K562 (cell line): ENCODE results near the gene SLX4IP. TPM values are rescaled to one million over a fixed set of nuclear protein-coding genes. Genes with fewer than 3 reads are reported as not detected.
A peak's percentile ranks its signal among the peaks of the same experiment; 100 is the strongest.

Experiments
- CBX5 ChIP-seq: IDR thresholded peaks from 2 replicates; pipeline ENCODE4 v1.6.1; 2014; ENCODE audit warnings: low read depth, borderline replicate concordance
- CHCHD3 ChIP-seq: fragments of 250-450 bp; sonication (Bioruptor Pico); IDR thresholded peaks from 2 replicates; pipeline ENCODE4 v2.1.2; 2022; ENCODE audit warnings: mild to moderate bottlenecking
- HCFC1 ChIP-seq: IDR thresholded peaks from 2 replicates; pipeline ENCODE4 v1.6.1; 2012; ENCODE audit warnings: low read depth, low read length, improper control_type of control experiment
- JUND ChIP-seq, 2 experiments: IDR thresholded peaks; 2 replicates in 1 of 2; 3 replicates in 1 of 2; pipeline ENCODE4 v1.6.1; 2011; ENCODE audit warnings: borderline replicate concordance in 2 of 2, low read depth in 2 of 2, low read length in 2 of 2, improper control_type of control experiment in 1 of 2, missing biosample characterization in 1 of 2, missing genetic modification characterization in 1 of 2, missing genetic modification reagents in 1 of 2
- MXD1 ChIP-seq: fragments of 250-450 bp; sonication (Bioruptor Pico); IDR thresholded peaks from 2 replicates; pipeline ENCODE4 v1.8.0; 2021; ENCODE audit warnings: borderline replicate concordance, mild to moderate bottlenecking, moderate library complexity; ENCODE audit not compliant: poor library complexity, severe bottlenecking
- MYC ChIP-seq, 2 experiments: fragments of 250-450 bp in 1 of 2; sonication (Bioruptor Pico) in 1 of 2; IDR thresholded peaks; 2 replicates each; pipeline versions ENCODE4 v1.5.1 to v1.6.1; 2012 to 2021; ENCODE audit warnings: low read depth in 2 of 2, borderline replicate concordance in 1 of 2, improper control_type of control experiment in 1 of 2, low read length in 1 of 2, mild to moderate bottlenecking in 1 of 2, moderate library complexity in 1 of 2
- NFE2 ChIP-seq: IDR thresholded peaks from 2 replicates; pipeline ENCODE4 v1.6.1; 2014; ENCODE audit warnings: antibody characterized with exemption, low read depth
- PCBP1 ChIP-seq: fragments of 200-400 bp; formaldehyde crosslinking; IDR thresholded peaks from 2 replicates; pipeline ENCODE4 v1.6.1; 2018; ENCODE audit warnings: mild to moderate bottlenecking, low read depth, low read length; ENCODE audit not compliant: poor library complexity, severe bottlenecking
- PHTF2 ChIP-seq: fragments of 250-450 bp; sonication (Bioruptor Pico); IDR thresholded peaks from 2 replicates; pipeline ENCODE4 v1.5.0; 2021; ENCODE audit warnings: mild to moderate bottlenecking
- SIRT6 ChIP-seq: IDR thresholded peaks from one replicate; pipeline ENCODE4 v1.6.1; 2012; ENCODE audit warnings: low read depth, mild to moderate bottlenecking, control low read depth, inconsistent platforms, low read length, moderate library complexity
- TAF9B ChIP-seq: fragments of 450-650 bp; IDR thresholded peaks from 2 replicates; pipeline ENCODE4 v1.6.1; 2018; ENCODE audit warnings: mild to moderate bottlenecking; ENCODE audit not compliant: partially characterized antibody
- TOE1 ChIP-seq, 2 experiments: fragments of 450-650 bp in 1 of 2; sonication (generic) in 1 of 2; formaldehyde crosslinking in 1 of 2; IDR thresholded peaks; 2 replicates each; pipeline versions ENCODE4 v1.7.1 to v1.8.0; 2016 to 2022; ENCODE audit warnings: borderline replicate concordance in 2 of 2, mild to moderate bottlenecking in 2 of 2, antibody characterized with exemption in 1 of 2, inconsistent platforms in 1 of 2, low read depth in 1 of 2, missing genetic modification reagents in 1 of 2, moderate library complexity in 1 of 2
- TRIM24 ChIP-seq, 2 experiments: fragments of 450-650 bp; IDR thresholded peaks; 2 replicates each; pipeline ENCODE4 v1.6.1; 2016
- TRIM25 ChIP-seq: fragments of 450-650 bp; IDR thresholded peaks from 2 replicates; pipeline ENCODE4 v1.7.0; 2016; ENCODE audit warnings: borderline replicate concordance
- YY1 ChIP-seq, 3 experiments: IDR thresholded peaks; 2 replicates each; pipeline ENCODE4 v1.6.1; 2011; ENCODE audit warnings: low read length in 2 of 3, mild to moderate bottlenecking in 2 of 3, moderate library complexity in 2 of 3, borderline replicate concordance in 1 of 3, control low read depth in 1 of 3, low read depth in 1 of 3; ENCODE audit not compliant: insufficient read depth in 3 of 3, insufficient replicate concordance in 2 of 3, control insufficient read depth in 1 of 3, insufficient read length in 1 of 3; ENCODE audit errors: extremely low read depth in 1 of 3
- ZKSCAN1 ChIP-seq: fragments of 150-350 bp; IDR thresholded peaks from 2 replicates; pipeline ENCODE4 v1.6.1; 2016; ENCODE audit warnings: low read depth, low read length
- ZNF133 ChIP-seq: fragments of 250-450 bp; sonication (Bioruptor Pico); IDR thresholded peaks from 2 replicates; pipeline ENCODE4 v1.4.0; 2020; ENCODE audit warnings: mild to moderate bottlenecking
- ZNF197 ChIP-seq: fragments of 200-800 bp; sonication (Bioruptor generic); IDR thresholded peaks from 2 replicates; pipeline ENCODE4 v1.6.1; 2016; ENCODE audit warnings: low read depth, missing genetic modification characterization, missing compliant biosample characterization
- ZNF280A ChIP-seq: fragments of 450-650 bp; IDR thresholded peaks from 2 replicates; pipeline ENCODE4 v1.6.1; 2018; ENCODE audit warnings: mild to moderate bottlenecking, low read depth; ENCODE audit not compliant: partially characterized antibody
- ZNF311 ChIP-seq: fragments of 250-450 bp; sonication (Bioruptor Pico); IDR thresholded peaks from 2 replicates; pipeline ENCODE4 v1.4.0; 2020; ENCODE audit warnings: mild to moderate bottlenecking, moderate library complexity
- ZNF589 ChIP-seq: fragments of 200-800 bp; sonication (Bioruptor generic); IDR thresholded peaks from 2 replicates; pipeline ENCODE4 v1.6.1; 2016; ENCODE audit warnings: low read depth, missing genetic modification characterization, missing compliant biosample characterization
- polyA plus RNA-seq, 8 experiments: library from polyadenylated mRNA; depleted of rRNA in 4 of 8; stranded (reverse) in 5 of 8; unstranded in 3 of 8; fragments of >200 nt; fragmentation: Nextera tagmentation in 2 of 8; fragmentation: Illumina TruSeq in 1 of 8; extraction: Ambion mirVana in 2 of 8; extraction: Trizol in 1 of 8; gene quantifications; 2 replicates each; pipeline versions ENCODE4 v1.2.1 to v1.2.3, GENCODE V29; 2011 to 2014; ENCODE audit warnings: inconsistent platforms in 1 of 8, missing spikeins in 1 of 8
- total RNA-seq, 7 experiments: library from RNA; depleted of rRNA in 6 of 7; stranded (reverse); fragments of >200 nt in 6 of 7; fragmentation: Illumina TruSeq in 2 of 7; extraction: Trizol in 2 of 7; gene quantifications; 2 replicates each; pipeline versions ENCODE4 v1.2.1 to v1.2.3, GENCODE V29; 2011 to 2021; ENCODE audit warnings: low replicate concordance in 1 of 7

The SLX4IP gene
- total and polyA plus RNA-seq, 9 of the 15 experiments (the other 6 are each of a cell fraction or from before 2014, with no cell fraction given) = 1.5 to 5.9 (median 3.5) TPM

- peak; percentile 95 to 100 (median 100) for TF ChIP-seq YY1 (IDR thresholded peaks at IDR 0.05; ENCODE audit: borderline replicate concordance in 1 of 3, control insufficient read depth in 1 of 3, extremely low read depth in 1 of 3, insufficient read depth in 3 of 3, insufficient read length in 1 of 3, insufficient replicate concordance in 2 of 3, low read depth in 1 of 3, low read length in 2 of 3)
- no peak for TF ChIP-seq CHCHD3 (CRISPR knock-in tag)
- TF ChIP-seq TAF9B = peak; percentile 33
- TF ChIP-seq PHTF2 = no peak
- no peak for TF ChIP-seq TOE1 (IDR thresholded peaks at IDR 0.05; ENCODE audit: borderline replicate concordance)
- no peak for TF ChIP-seq TOE1 (CRISPR knock-in tag; IDR thresholded peaks at IDR 0.05; ENCODE audit: borderline replicate concordance, low read depth)
- TF ChIP-seq ZNF280A = no peak
- TF ChIP-seq ZKSCAN1 = no peak
- no peak for TF ChIP-seq MXD1
- TF ChIP-seq ZNF311 = no peak
- TF ChIP-seq ZNF133 = no peak
- no peak for TF ChIP-seq SIRT6
- TF ChIP-seq ZNF197 (CRISPR knock-in tag) = peak; percentile 99
- peak; percentile 34; the same call in 1 of the 2 replicates for TF ChIP-seq MYC (IDR thresholded peaks at IDR 0.05; ENCODE audit: low read depth, low read length)
- TF ChIP-seq MYC (CRISPR knock-in tag; IDR thresholded peaks at IDR 0.05; ENCODE audit: borderline replicate concordance, low read depth) = no peak
- no peak for TF ChIP-seq TRIM25
- no peak for TF ChIP-seq TRIM24 (IDR thresholded peaks at IDR 0.05)
- TF ChIP-seq PCBP1 = no peak
- TF ChIP-seq JUND (IDR thresholded peaks at IDR 0.05; ENCODE audit: borderline replicate concordance, low read depth, low read length) = peak; percentile 47; the same call in 1 of the 2 replicates
- no peak; the same call in 2 of the 3 replicates for TF ChIP-seq JUND (tag; IDR thresholded peaks at IDR 0.05; ENCODE audit: borderline replicate concordance, low read depth, low read length)
- TF ChIP-seq NFE2 = no peak
- peak; percentile 52; the same call in 1 of the 2 replicates for TF ChIP-seq ZNF589 (CRISPR knock-in tag)
- TF ChIP-seq CBX5 = no peak
- peak; percentile 97 for TF ChIP-seq HCFC1
Observed at GRCh38 chr20:10434832-10435812, at the start of gene SLX4IP (continued).
